Mammary epithelial cell (primary cell): ENCODE data around the gene GALNT13.

Source experiments
- EZH2 ChIP-seq: IDR thresholded peaks from 2 replicates; pipeline ENCODE4 v1.6.1; 2012; ENCODE audit warnings: low read length, inconsistent platforms, borderline replicate concordance
- TF ChIP-seq, protein P1 (sequence below), 2 donors: IDR thresholded peaks in 1 of 2; conservative IDR thresholded peaks in 1 of 2; 2 replicates each; pipeline ENCODE4 v1.5.1; 2011 to 2012; ENCODE audit warnings: inconsistent platforms in 2 of 2, low read length in 2 of 2, mild to moderate bottlenecking in 2 of 2, control low read depth in 1 of 2, low read depth in 1 of 2; ENCODE audit not compliant: insufficient read depth in 1 of 2; ENCODE audit errors: extremely low read depth in 1 of 2

DNA sequence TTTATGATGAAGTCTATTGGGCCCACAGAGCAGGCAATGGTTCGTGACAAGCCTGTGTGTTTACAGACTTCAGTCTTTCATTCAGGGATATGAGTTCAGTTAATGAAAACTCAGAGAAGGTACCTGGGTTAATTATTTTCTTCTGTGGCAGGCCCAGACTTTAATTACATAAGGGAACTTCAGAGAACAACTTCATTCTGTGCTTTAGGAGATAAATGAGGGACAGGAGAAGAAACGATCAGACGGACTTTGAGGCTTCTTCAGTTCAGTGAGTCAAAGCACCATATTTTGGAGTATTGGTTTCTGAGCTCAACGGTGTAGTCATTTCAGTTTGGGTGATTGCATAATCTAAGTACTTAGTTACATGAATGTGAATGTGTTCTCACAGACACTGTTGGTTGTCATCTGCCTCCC is 623.7 kb downstream of the GALNT13 start:
- no peak for TF ChIP-seq EZH2
- TF ChIP-seq, protein P1, sequence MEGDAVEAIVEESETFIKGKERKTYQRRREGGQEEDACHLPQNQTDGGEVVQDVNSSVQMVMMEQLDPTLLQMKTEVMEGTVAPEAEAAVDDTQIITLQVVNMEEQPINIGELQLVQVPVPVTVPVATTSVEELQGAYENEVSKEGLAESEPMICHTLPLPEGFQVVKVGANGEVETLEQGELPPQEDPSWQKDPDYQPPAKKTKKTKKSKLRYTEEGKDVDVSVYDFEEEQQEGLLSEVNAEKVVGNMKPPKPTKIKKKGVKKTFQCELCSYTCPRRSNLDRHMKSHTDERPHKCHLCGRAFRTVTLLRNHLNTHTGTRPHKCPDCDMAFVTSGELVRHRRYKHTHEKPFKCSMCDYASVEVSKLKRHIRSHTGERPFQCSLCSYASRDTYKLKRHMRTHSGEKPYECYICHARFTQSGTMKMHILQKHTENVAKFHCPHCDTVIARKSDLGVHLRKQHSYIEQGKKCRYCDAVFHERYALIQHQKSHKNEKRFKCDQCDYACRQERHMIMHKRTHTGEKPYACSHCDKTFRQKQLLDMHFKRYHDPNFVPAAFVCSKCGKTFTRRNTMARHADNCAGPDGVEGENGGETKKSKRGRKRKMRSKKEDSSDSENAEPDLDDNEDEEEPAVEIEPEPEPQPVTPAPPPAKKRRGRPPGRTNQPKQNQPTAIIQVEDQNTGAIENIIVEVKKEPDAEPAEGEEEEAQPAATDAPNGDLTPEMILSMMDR (conservative IDR thresholded peaks at IDR 0.05 in 1 of 2, IDR thresholded peaks at IDR 0.05 in 1 of 2; ENCODE audit: extremely low read depth in 1 of 2, insufficient read depth in 1 of 2, low read depth in 1 of 2, low read length in 2 of 2) = no peak
